Stimulated activated CD4-positive, alpha-beta T cell treated with anti-CD3 and anti-CD28 coated beads, Interleukin-15, amount 100 ng/mL, for 24 hours (primary cell): ENCODE data around the gene UXS1.
A peak's percentile ranks its signal among the peaks of the same experiment; 100 is the strongest.

Experiments used
- DNase-seq: peaks from one replicate; pipeline ENCODE4 v3.0.0-alpha.2; 2020

UXS1 gene

GRCh38 chr2:106187273-106187891, 6.7 kb downstream of the UXS1 start:
- no peak for DNase-seq

- DNase-seq = no peak
These were observed 8.5 kb downstream of the UXS1 start for GRCh38 chr2:106185475-106186184.

- no peak for DNase-seq
These were observed 9.2 kb downstream of the UXS1 start for GRCh38 chr2:106184857-106185256.

GRCh38 chr2:106184394-106184793, 9.7 kb downstream of the UXS1 start:
- no peak for DNase-seq

- no peak for DNase-seq
These were observed 10.9 kb downstream of the UXS1 start for GRCh38 chr2:106183101-106183696.

GRCh38 chr2:106181064-106181463, 13.0 kb downstream of the UXS1 start:
- DNase-seq = no peak

GRCh38 chr2:106180602-106181001, 13.5 kb downstream of the UXS1 start:
- no peak for DNase-seq

- no peak for DNase-seq
These were observed 15.4 kb downstream of the UXS1 start for GRCh38 chr2:106178716-106179115.

- no peak for DNase-seq
These were observed 16.5 kb downstream of the UXS1 start for GRCh38 chr2:106177581-106177980.

GRCh38 chr2:106176446-106177099, 17.5 kb downstream of the UXS1 start:
- DNase-seq = no peak

- DNase-seq = no peak
These were observed 18.8 kb downstream of the UXS1 start for GRCh38 chr2:106175086-106175850.

GRCh38 chr2:106174056-106174455, 20.0 kb downstream of the UXS1 start:
- DNase-seq = no peak

- DNase-seq = no peak
These were observed 21.5 kb downstream of the UXS1 start for GRCh38 chr2:106172649-106173048.

- no peak for DNase-seq
These were observed 25.4 kb downstream of the UXS1 start for GRCh38 chr2:106168657-106169056.

GRCh38 chr2:106167067-106167466, 27.0 kb downstream of the UXS1 start:
- DNase-seq = no peak

GRCh38 chr2:106165561-106165960, 28.5 kb downstream of the UXS1 start:
- no peak for DNase-seq

GRCh38 chr2:106165029-106165428, 29.1 kb downstream of the UXS1 start:
- DNase-seq = peak; percentile 24

GRCh38 chr2:106163948-106164545, 30.1 kb downstream of the UXS1 start:
- no peak for DNase-seq

GRCh38 chr2:106161938-106162820, 31.9 kb downstream of the UXS1 start:
- no peak for DNase-seq

GRCh38 chr2:106161341-106161740, 32.8 kb downstream of the UXS1 start:
- DNase-seq = no peak

- peak; percentile 54 for DNase-seq
These were observed 33.3 kb downstream of the UXS1 start for GRCh38 chr2:106160786-106161261.
